GM12878 (cell line): Measurements from ENCODE around the gene PROC. TPM values are rescaled to one million over a fixed set of nuclear protein-coding genes. Genes with fewer than 3 reads are reported as not detected.

Experiments used
- ATAC-seq: fragments of 200-7000 bp; cut with Tn5 transposase; 3 replicates; pipeline ENCODE4 v1.9.1; 2020; ENCODE audit warnings: mild to moderate bottlenecking, moderate library complexity
- BruUV-seq: library from RNA; stranded (reverse); fragments of 400-500 nt; replicated peaks from 2 replicates; lab custom pipeline; 2021; lab: Mats Ljungman, UMichigan
- CTCF ChIA-PET: fragments of 300-600 bp; sonication (Branson Sonifier 250); formaldehyde crosslinking; extraction: SDS; loops from one replicate; lab custom pipeline; 2021; ENCODE audit warnings: inconsistent platforms; lab: Yijun Ruan, JAX
- POLR2A ChIA-PET: fragments of 350-600 bp; formaldehyde crosslinking; extraction: SDS; loops from one replicate; lab custom pipeline; 2021; ENCODE audit warnings: inconsistent platforms; lab: Charles Lee
- RAD21 ChIA-PET: fragments of 300-600 bp; sonication (Branson Sonifier 250); formaldehyde crosslinking; loops from one replicate; lab custom pipeline; 2023; ENCODE audit warnings: antibody characterized with exemption; ENCODE audit not compliant: unreplicated experiment; lab: Charles Lee
- SMC1A ChIA-PET: fragments of 300-600 bp; sonication (Branson Sonifier 250); formaldehyde crosslinking; loops from one replicate; lab custom pipeline; 2023; ENCODE audit not compliant: unreplicated experiment, uncharacterized antibody; lab: Charles Lee
- DNase-seq: peaks from one replicate; pipeline ENCODE4 v3.0.0-alpha.2; 2011; ENCODE audit warnings: low read depth, low spot score
- FAIRE-seq: peaks from 3 replicates; lab custom pipeline; 2011; peaks lifted over from hg19 to GRCh38; lab: Jason Lieb, UNC
- H2AFZ ChIP-seq: 2 replicates; pipeline ENCODE4 v1.6.0; 2011; ENCODE audit warnings: low read depth, low read length, control low read depth; ENCODE audit not compliant: control insufficient read depth
- H3K27ac ChIP-seq: 2 replicates; pipeline ENCODE4 v1.5.1; 2011; ENCODE audit warnings: control low read depth; ENCODE audit not compliant: control insufficient read depth, insufficient read depth
- H3K27me3 ChIP-seq, 2 experiments: replicated peaks in 1 of 2; 2 replicates each; pipeline versions ENCODE4 v1.6.0 to v1.6.1; 2011; ENCODE audit warnings: low read length in 1 of 2; ENCODE audit not compliant: control insufficient read depth in 2 of 2, insufficient read depth in 2 of 2
- H3K36me3 ChIP-seq, 2 experiments: 2 replicates each; pipeline ENCODE4 v1.5.1; 2011; ENCODE audit warnings: low read length in 1 of 2; ENCODE audit not compliant: control insufficient read depth in 2 of 2, insufficient read depth in 2 of 2
- H3K4me1 ChIP-seq: 2 replicates; pipeline ENCODE4 v1.6.1; 2011; ENCODE audit warnings: mild to moderate bottlenecking, low read length, moderate library complexity, mixed read lengths; ENCODE audit not compliant: control insufficient read depth, insufficient read depth
- H3K4me2 ChIP-seq: 2 replicates; pipeline ENCODE4 v1.6.0; 2011; ENCODE audit warnings: control low read depth; ENCODE audit not compliant: control insufficient read depth, insufficient read depth
- H3K4me3 ChIP-seq: fragments of 200-600 bp; sonication (generic); 2 replicates; pipeline ENCODE4 v1.5.1; 2016
- H3K79me2 ChIP-seq: 2 replicates; pipeline ENCODE4 v1.6.0; 2011; ENCODE audit warnings: low read length; ENCODE audit not compliant: control insufficient read depth, insufficient read depth
- H3K9ac ChIP-seq: 2 replicates; pipeline ENCODE4 v1.8.0; 2011; ENCODE audit warnings: low read length, control low read depth, mixed read lengths; ENCODE audit not compliant: control insufficient read depth, insufficient read depth
- H3K9me3 ChIP-seq: replicated peaks from 3 replicates; pipeline ENCODE4 v1.5.1; 2011; ENCODE audit warnings: mild to moderate bottlenecking, low read length; ENCODE audit not compliant: control insufficient read depth, insufficient read depth
- H4K20me1 ChIP-seq: 2 replicates; pipeline ENCODE4 v1.6.0; 2011; ENCODE audit not compliant: control insufficient read depth, insufficient read depth
- ATF3 ChIP-seq: IDR thresholded peaks from 2 replicates; pipeline ENCODE4 v1.6.1; 2011; ENCODE audit warnings: low read depth, mild to moderate bottlenecking, low read length, moderate library complexity, borderline replicate concordance; ENCODE audit errors: extremely low read depth
- CBX3 ChIP-seq: fragments of 200-600 bp; sonication (generic); IDR thresholded peaks from 2 replicates; pipeline ENCODE4 v1.6.1; 2016; ENCODE audit warnings: low read depth, borderline replicate concordance
- EP300 ChIP-seq, 2 experiments: fragments of 150-350 bp in 1 of 2; IDR thresholded peaks; 2 replicates each; pipeline ENCODE4 v1.6.1; 2011 to 2012; ENCODE audit warnings: low read depth in 2 of 2, low read length in 2 of 2, borderline replicate concordance in 1 of 2, improper control_type of control experiment in 1 of 2, inconsistent platforms in 1 of 2; ENCODE audit not compliant: control insufficient read depth in 1 of 2
- FOXK2 ChIP-seq: fragments of 450-650 bp; IDR thresholded peaks from 2 replicates; pipeline ENCODE4 v1.6.1; 2017; ENCODE audit warnings: mild to moderate bottlenecking, moderate library complexity
- GATAD2B ChIP-seq: fragments of 450-650 bp; conservative IDR thresholded peaks from 2 replicates; pipeline ENCODE4 v1.6.1; 2017; ENCODE audit warnings: low read depth, mild to moderate bottlenecking, moderate library complexity
- MAX ChIP-seq: IDR thresholded peaks from 2 replicates; pipeline ENCODE4 v1.6.1; 2012; ENCODE audit warnings: low read depth, low read length, improper control_type of control experiment
- NBN ChIP-seq: fragments of 450-650 bp; IDR thresholded peaks from 2 replicates; pipeline ENCODE4 v1.6.1; 2016
- NFIC ChIP-seq: IDR thresholded peaks from 2 replicates; pipeline ENCODE4 v1.6.1; 2012; ENCODE audit warnings: low read depth, mild to moderate bottlenecking, inconsistent platforms, low read length, moderate library complexity
- NKRF ChIP-seq: fragments of 450-650 bp; conservative IDR thresholded peaks from 2 replicates; pipeline ENCODE4 v1.6.1; 2017; ENCODE audit warnings: mild to moderate bottlenecking, moderate library complexity
- POLR2A ChIP-seq: IDR thresholded peaks from 2 replicates; pipeline ENCODE4 v1.6.1; 2011; ENCODE audit warnings: low read depth, mild to moderate bottlenecking, low read length
- SUPT20H ChIP-seq: IDR thresholded peaks from 2 replicates; pipeline ENCODE4 v1.6.1; 2011; ENCODE audit warnings: low read depth, mild to moderate bottlenecking, low read length, moderate library complexity, borderline replicate concordance; ENCODE audit not compliant: control insufficient read depth
- WGBS: methylation state at CpG from one replicate; pipeline ENCODE4 v1.1.6; 2016; ENCODE audit warnings: low lambda C conversion rate; ENCODE audit not compliant: insufficient replicate concordance, insufficient coverage; ENCODE audit errors: missing lambda C conversion rate; 5-methylcytosine and 5-hydroxymethylcytosine counted together
- in situ Hi-C: fragments of 300-500 bp; cut with MboI; formaldehyde crosslinking; loops from 9 replicates; pipeline ENCODE4 v1.14.3; 2018; ENCODE audit warnings: mixed read lengths
- intact Hi-C: fragments of 100-400 bp; cut with micrococcal nuclease; formaldehyde crosslinking; loops from one replicate; pipeline ENCODE4 v1.14.2; 2022; ENCODE audit not compliant: unreplicated experiment
- polyA plus RNA-seq, 11 experiments: library from polyadenylated mRNA; depleted of rRNA in 4 of 11; unstranded in 6 of 11; stranded (reverse) in 5 of 11; fragments of >200 nt; fragmentation: Nextera tagmentation in 4 of 11; fragmentation: Illumina TruSeq in 1 of 11; extraction: Ambion mirVana in 4 of 11; extraction: Trizol in 1 of 11; gene quantifications; 1 replicate in 1 of 11; 2 replicates in 10 of 11; pipeline versions ENCODE4 v1.2.1 to v1.2.3, GENCODE V29; 2011 to 2016; ENCODE audit warnings: inconsistent platforms in 2 of 11, missing spikeins in 2 of 11, low read depth in 1 of 11
- total RNA-seq, 4 experiments: library from RNA; depleted of rRNA in 3 of 4; stranded (reverse); fragments of >200 nt in 3 of 4; fragmentation: Illumina TruSeq in 1 of 4; extraction: Trizol in 1 of 4; gene quantifications; 2 replicates each; pipeline versions ENCODE4 v1.2.1 to v1.2.3, GENCODE V29; 2013 to 2021
- TF ChIP-seq, protein P1 (sequence below): fragments of 450-650 bp; formaldehyde crosslinking; IDR thresholded peaks from 2 replicates; pipeline ENCODE4 v1.5.0; 2022; ENCODE audit warnings: mild to moderate bottlenecking, missing genetic modification characterization
- TF ChIP-seq, protein P2 (sequence below): fragments of 450-650 bp; IDR thresholded peaks from 2 replicates; pipeline ENCODE4 v1.6.1; 2014; ENCODE audit warnings: mild to moderate bottlenecking

The PROC gene
- total and polyA plus RNA-seq, 10 of the 15 experiments (the other 5 are each of a cell fraction or from before 2014, with no cell fraction given), result not detected

- RAD21 ChIA-PET, result interaction anchor here (1.0 to 1.7 kb wide), 3 partner anchors 41 to 153 kb away, joined by 3 to 5 read pairs (median 4); no protein-coding TSS in a partner anchor
- POLR2A ChIA-PET, result no interaction called here
- in situ Hi-C loops (no loop called here), intact Hi-C loops (loop anchor here (5.0 kb wide), 1 partner anchor 98 kb away; no protein-coding TSS in a partner anchor)
- Histone ChIP-seq H3K4me2 (no peak overlapping the region), H3K36me3 (no peaks in the 10 kb centered on the region), H3K9ac (no peak overlapping the region), H3K79me2 (no peaks in the 10 kb centered on the region), H3K4me1 (no peaks in the 10 kb centered on the region; the same call in 1 of the 2 replicates), H3K27me3 (no peaks in the 10 kb centered on the region), H3K27ac (no peak overlapping the region), H4K20me1 (no peaks in the 10 kb centered on the region), H3K9me3 (no peaks in the 10 kb centered on the region), H2AFZ (no peak overlapping the region), H3K4me3 (no peak overlapping the region)
- BruUV-seq, result no TSS peak
- SMC1A ChIA-PET, result interaction anchor here (0.5 to 1.8 kb wide), 3 partner anchors 24 to 258 kb away, joined by 3 to 7 read pairs (median 3); no protein-coding TSS in a partner anchor
- FAIRE-seq (peak; percentile 35), ATAC-seq (no peak), DNase-seq (no peak)
- CTCF ChIA-PET, result interaction anchor here (0.5 to 1.4 kb wide), 6 partner anchors 8 to 505 kb away, joined by 3 to 5 read pairs (median 4); no protein-coding TSS in a partner anchor
- WGBS, result 94% methylated on average over 19 of the region's 19 CpGs
- TF ChIP-seq GATAD2B, result no peak
- TF ChIP-seq, protein P1, sequence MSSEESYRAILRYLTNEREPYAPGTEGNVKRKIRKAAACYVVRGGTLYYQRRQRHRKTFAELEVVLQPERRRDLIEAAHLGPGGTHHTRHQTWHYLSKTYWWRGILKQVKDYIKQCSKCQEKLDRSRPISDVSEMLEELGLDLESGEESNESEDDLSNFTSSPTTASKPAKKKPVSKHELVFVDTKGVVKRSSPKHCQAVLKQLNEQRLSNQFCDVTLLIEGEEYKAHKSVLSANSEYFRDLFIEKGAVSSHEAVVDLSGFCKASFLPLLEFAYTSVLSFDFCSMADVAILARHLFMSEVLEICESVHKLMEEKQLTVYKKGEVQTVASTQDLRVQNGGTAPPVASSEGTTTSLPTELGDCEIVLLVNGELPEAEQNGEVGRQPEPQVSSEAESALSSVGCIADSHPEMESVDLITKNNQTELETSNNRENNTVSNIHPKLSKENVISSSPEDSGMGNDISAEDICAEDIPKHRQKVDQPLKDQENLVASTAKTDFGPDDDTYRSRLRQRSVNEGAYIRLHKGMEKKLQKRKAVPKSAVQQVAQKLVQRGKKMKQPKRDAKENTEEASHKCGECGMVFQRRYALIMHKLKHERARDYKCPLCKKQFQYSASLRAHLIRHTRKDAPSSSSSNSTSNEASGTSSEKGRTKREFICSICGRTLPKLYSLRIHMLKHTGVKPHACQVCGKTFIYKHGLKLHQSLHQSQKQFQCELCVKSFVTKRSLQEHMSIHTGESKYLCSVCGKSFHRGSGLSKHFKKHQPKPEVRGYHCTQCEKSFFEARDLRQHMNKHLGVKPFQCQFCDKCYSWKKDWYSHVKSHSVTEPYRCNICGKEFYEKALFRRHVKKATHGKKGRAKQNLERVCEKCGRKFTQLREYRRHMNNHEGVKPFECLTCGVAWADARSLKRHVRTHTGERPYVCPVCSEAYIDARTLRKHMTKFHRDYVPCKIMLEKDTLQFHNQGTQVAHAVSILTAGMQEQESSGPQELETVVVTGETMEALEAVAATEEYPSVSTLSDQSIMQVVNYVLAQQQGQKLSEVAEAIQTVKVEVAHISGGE, result no peak
- no peak for TF ChIP-seq NBN
- no peak for TF ChIP-seq SUPT20H
- TF ChIP-seq FOXK2, result no peak
- TF ChIP-seq, protein P2, sequence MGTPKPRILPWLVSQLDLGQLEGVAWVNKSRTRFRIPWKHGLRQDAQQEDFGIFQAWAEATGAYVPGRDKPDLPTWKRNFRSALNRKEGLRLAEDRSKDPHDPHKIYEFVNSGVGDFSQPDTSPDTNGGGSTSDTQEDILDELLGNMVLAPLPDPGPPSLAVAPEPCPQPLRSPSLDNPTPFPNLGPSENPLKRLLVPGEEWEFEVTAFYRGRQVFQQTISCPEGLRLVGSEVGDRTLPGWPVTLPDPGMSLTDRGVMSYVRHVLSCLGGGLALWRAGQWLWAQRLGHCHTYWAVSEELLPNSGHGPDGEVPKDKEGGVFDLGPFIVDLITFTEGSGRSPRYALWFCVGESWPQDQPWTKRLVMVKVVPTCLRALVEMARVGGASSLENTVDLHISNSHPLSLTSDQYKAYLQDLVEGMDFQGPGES, result no peak
- TF ChIP-seq MAX, result no peak
- no peak for TF ChIP-seq EP300 (IDR thresholded peaks at IDR 0.05; ENCODE audit: borderline replicate concordance in 1 of 2, control insufficient read depth in 1 of 2, low read depth in 2 of 2, low read length in 2 of 2)
- TF ChIP-seq ATF3, result no peak
- TF ChIP-seq CBX3, result no peak
- no peak for TF ChIP-seq NKRF
- no peak for TF ChIP-seq NFIC
- TF ChIP-seq POLR2A, result no peak
These were observed 36.7 kb downstream of the PROC start for GRCh38 chr2:127454595-127455565.
